T47D (cell line): ENCODE measurements around the gene UBE2J1.

Source experiments
- DNase-seq, 2 experiments: peaks; one replicate each; pipeline versions ENCODE4 v3.0.0 to v3.0.0-alpha.2; 2011 to 2012; ENCODE audit warnings: low read depth in 1 of 2, low spot score in 1 of 2
- JUND ChIP-seq: IDR thresholded peaks from 2 replicates; pipeline ENCODE4 v1.6.1; 2012; ENCODE audit warnings: low read depth
- in situ Hi-C: cut with HindIII; loops from 2 replicates; pipeline ENCODE4 v1.10.0; 2016; ENCODE audit warnings: low sequenced_read_pairs, low pct_unique_long_range_greater_than_20kb

Gene UBE2J1

GRCh38 chr6:89324304-89324703, 28.2 kb downstream of the UBE2J1 start:
- no peak for DNase-seq
- in situ Hi-C loops: no loop called here
- no peak for TF ChIP-seq JUND

- TF ChIP-seq JUND: no peak
- in situ Hi-C loops: no loop called here
- no peak for DNase-seq
Measured at GRCh38 chr6:89323511-89323971, 29.0 kb downstream of the UBE2J1 start.

- DNase-seq: no peak
- in situ Hi-C loops: no loop called here
Measured at GRCh38 chr6:89321131-89321970, 31.2 kb downstream of the UBE2J1 start.

GRCh38 chr6:89320012-89320559, 32.4 kb downstream of the UBE2J1 start:
- no peak for DNase-seq
- in situ Hi-C loops: no loop called here

More at GRCh38 chr6:89321131-89321970, 31.2 kb downstream of the UBE2J1 start:
- no peak for TF ChIP-seq JUND

GRCh38 chr6:89317067-89317466, 35.5 kb downstream of the UBE2J1 start:
- in situ Hi-C loops: no loop called here
- TF ChIP-seq JUND: no peak

More at GRCh38 chr6:89320012-89320559, 32.4 kb downstream of the UBE2J1 start:
- TF ChIP-seq JUND: no peak

GRCh38 chr6:89315249-89315885, 37.2 kb downstream of the UBE2J1 start, which contains the start of gene GABRR2:
TSS of gene GABRR2 (minus strand) at chr6:89315299. CDS start at chr6:89315165, 134 bp downstream.
- in situ Hi-C loops: no loop called here
- DNase-seq: no peak
- TF ChIP-seq JUND: no peak

More at GRCh38 chr6:89317067-89317466, 35.5 kb downstream of the UBE2J1 start:
- DNase-seq: no peak

GRCh38 chr6:89314692-89315091, 37.8 kb downstream of the UBE2J1 start:
- no peak for DNase-seq
- in situ Hi-C loops: no loop called here
- TF ChIP-seq JUND: no peak

- TF ChIP-seq JUND: no peak
- DNase-seq: peak in 1 of 2 experiments; percentile 33
- in situ Hi-C loops: no loop called here
Measured at GRCh38 chr6:89313006-89313405, 39.5 kb downstream of the UBE2J1 start.

- in situ Hi-C loops: no loop called here
- DNase-seq: peak in 1 of 2 experiments; percentile 45
- TF ChIP-seq JUND: no peak
Measured at GRCh38 chr6:89311853-89312531, 40.5 kb downstream of the UBE2J1 start.

- TF ChIP-seq JUND: no peak
- no peak for DNase-seq
- in situ Hi-C loops: no loop called here
Measured at GRCh38 chr6:89311530-89311852, 41.0 kb downstream of the UBE2J1 start.

- DNase-seq: no peak
- in situ Hi-C loops: no loop called here
- no peak for TF ChIP-seq JUND
Measured at GRCh38 chr6:89310929-89311328, 41.6 kb downstream of the UBE2J1 start.
